Ammon's horn (tissue), 1 donor: Measurements from ENCODE around the gene TUBA1C.
"Not testable (repeated sequence)": the region's sequence is repeated elsewhere in the genome, so short reads cannot be mapped to it uniquely, and the experiment has no call there.

ENCODE experiments used
- DNase-seq: peaks from one replicate; pipeline ENCODE4 v3.0.0-alpha.2; 2016; ENCODE audit warnings: low spot score

Gene TUBA1C

DNA sequence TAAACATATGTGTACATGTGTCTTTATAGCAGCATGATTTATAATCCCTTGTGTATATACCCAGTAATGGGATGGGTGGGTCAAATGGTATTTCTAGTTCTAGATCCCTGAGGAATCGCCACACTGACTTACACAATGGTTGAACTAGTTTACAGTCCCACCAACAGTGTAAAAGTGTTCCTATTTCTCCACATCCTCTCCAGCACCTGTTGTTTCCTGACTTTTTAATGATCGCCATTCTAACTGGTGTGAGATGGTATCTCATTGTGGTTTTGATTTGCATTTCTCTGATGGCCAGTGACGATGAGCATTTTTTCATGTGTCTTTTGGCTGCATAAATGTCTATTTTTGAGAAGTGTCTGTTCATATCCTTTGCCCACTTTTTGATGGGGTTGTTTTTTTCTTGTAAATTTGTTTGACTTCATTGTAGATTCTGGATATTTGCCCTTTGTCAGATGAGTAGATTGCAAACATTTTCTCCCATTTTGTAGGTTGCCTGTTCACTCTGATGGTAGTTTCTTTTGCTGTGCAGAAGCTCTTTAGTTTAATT lies 45.6 kb downstream of the TUBA1C start:
- not testable (repeated sequence) for DNase-seq

DNA sequence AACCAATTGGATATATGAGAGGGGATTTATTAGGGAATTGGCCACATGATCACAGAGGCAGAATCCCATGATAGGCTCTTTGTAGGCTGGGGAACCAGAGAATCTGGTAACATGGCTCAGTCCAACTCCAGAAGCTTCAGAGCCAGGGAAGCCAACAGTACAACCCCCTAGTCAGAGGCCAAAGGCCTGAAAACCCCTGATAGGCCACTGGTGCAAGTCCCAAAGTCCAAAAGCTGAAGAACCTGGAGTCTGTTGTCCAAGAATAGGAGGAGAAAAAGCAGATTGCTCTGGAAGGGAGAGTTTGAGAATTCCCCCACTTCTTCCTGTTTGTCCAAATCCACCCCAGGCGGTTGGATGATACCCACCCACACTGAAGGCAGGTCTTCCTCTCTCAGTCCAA lies 49.9 kb downstream of the TUBA1C start:
- no peak for DNase-seq

DNA sequence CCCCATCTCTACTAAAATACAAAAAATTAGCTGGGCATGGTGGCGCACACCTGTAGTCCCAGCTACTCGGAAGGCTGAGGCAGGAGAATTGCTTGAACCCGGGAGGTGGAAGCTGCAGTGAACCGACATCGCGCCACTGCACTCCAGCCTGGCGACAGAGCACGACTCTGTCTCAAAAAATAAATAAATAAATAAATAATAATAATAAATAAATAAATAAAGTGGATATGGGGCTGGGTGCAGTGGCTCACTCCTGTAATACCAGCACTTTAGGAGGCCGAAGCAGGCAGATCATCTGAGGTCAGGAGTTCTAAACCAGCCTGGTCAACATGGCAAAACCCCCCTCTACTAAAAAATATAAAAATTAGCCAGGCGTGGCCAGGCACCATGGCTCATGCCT lies 52.2 kb downstream of the TUBA1C start:
- DNase-seq: not testable (repeated sequence)

DNA sequence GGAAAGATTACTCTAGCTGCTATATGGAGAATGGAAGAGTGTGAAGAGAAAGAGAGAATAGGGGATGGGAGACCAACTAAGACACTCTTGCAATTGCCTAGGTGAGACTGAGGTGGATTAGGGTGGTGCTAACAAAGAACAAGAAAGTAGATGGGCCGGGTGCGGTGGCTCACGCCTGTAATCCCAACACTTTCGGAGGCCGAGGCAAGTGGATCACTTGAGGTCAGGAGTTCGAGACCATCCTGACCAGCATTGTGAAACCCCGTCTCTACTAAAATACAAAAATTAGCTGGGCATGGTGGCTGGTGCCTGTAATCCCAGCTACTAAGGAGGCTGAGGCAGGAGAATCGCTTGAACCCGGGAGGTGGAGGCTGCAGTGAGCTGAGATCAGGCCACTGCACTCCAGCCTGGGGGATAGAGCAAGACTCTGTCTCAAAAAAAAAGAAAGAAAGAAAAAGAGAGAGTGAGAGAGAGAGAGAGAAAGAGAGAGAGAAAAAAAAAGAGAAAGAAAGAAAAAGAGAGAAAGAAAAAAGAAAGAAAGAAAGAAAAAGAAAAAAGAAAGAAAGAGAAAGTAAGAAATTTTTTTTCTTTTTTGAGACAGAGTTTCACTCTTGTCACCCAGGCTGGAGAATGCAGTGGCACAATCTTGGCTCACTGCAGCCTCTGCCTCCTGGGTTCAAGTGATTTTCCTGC lies 55.7 kb downstream of the TUBA1C start:
- not testable (repeated sequence) for DNase-seq

DNA sequence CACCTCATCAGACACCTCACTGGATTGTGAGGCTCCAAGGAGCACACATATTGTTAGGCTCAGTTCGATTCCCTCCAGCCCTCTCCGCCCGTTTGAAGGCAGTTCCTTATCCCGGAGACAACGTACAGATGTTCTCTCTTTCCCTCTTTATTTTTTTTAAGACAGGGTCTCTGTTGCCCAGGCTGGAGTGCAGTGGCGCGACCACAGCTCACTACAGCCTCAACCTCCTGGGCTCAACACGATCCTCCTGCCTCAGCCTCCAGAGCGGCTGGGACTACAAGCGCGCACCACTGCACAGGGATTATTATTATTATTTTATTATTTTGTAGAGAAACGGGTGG lies 57.5 kb downstream of the TUBA1C start:
- no peak for DNase-seq

DNA sequence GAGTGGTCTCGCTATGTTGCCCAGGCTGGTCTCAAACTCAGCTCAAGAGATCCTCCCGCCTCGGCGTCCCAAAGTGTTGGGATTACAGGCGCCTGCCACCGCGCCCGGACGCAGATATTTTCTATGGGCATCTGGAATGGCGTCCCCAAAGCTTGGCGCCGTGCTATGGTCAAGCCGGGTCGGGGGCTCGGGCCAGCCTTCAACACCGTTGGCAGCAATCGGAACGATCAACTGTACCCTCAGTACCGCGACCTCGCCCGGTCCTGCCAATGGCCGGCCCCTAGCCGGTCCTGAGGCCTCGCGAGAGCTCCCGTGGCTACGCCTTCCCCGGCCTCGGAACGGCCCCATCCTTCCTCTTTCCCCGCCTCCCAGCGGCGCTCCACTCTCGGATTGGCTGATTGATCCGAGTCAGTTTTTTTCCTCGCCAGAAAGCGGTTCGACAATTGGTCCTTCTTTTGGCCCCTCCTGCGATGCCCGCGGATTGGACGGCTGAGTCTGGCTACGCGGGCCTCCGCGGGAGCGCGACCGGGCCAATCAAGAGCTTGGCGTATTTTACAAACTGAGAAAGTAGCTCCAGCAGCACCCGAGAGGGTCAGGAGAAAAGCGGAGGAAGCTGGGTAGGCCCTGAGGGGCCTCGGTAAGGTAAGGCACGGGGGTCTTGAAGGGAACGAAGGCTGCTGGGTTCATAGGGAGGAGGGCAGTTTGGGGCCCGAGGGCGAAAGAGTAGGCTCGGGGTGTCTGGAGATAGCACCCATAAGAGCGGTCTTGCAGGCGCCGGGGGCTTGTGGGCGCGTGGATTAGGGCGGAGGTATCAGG lies 58.0 kb downstream of the TUBA1C start, which contains the start of gene TROAP:
TSS of gene TROAP (plus strand) at position 548 of the 816 bp plus-strand sequence. CDS start 354 bp downstream, outside the sequence.
- DNase-seq: peak; percentile 98

DNA sequence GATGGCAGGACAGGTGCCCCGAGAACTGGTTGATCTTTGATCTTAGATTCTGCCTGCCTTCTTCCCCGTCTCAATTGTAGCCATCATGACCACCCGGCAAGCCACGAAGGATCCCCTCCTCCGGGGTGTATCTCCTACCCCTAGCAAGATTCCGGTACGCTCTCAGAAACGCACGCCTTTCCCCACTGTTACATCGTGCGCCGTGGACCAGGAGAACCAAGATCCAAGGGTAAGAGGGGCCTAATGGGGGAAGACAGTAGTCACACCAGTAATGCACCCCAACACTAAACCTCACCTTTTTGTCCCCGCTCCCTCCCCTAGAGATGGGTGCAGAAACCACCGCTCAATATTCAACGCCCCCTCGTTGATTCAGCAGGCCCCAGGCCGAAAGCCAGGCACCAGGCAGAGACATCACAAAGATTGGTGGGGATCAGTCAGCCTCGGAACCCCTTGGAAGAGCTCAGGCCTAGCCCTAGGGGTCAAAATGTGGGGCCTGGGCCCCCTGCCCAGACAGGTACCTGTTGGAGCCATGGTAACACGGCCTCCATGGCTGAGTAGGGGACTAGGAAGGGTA lies 58.7 kb downstream of the TUBA1C start:
- no peak for DNase-seq
